ENCODE data around the gene PLXNB2. TPM values are rescaled to one million over a fixed set of nuclear protein-coding genes. Genes with fewer than 3 reads are reported as not detected.

Gene PLXNB2
- total and polyA plus RNA-seq, 2 of the 4 experiments (the other 2 are of a cell fraction) = 73.1 to 202 TPM

- TF ChIP-seq, protein P1, sequence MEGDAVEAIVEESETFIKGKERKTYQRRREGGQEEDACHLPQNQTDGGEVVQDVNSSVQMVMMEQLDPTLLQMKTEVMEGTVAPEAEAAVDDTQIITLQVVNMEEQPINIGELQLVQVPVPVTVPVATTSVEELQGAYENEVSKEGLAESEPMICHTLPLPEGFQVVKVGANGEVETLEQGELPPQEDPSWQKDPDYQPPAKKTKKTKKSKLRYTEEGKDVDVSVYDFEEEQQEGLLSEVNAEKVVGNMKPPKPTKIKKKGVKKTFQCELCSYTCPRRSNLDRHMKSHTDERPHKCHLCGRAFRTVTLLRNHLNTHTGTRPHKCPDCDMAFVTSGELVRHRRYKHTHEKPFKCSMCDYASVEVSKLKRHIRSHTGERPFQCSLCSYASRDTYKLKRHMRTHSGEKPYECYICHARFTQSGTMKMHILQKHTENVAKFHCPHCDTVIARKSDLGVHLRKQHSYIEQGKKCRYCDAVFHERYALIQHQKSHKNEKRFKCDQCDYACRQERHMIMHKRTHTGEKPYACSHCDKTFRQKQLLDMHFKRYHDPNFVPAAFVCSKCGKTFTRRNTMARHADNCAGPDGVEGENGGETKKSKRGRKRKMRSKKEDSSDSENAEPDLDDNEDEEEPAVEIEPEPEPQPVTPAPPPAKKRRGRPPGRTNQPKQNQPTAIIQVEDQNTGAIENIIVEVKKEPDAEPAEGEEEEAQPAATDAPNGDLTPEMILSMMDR (conservative IDR thresholded peaks at IDR 0.05; ENCODE audit: low read depth, low read length) = no peak
- no peak for TF ChIP-seq CEBPB (IDR thresholded peaks at IDR 0.05; ENCODE audit: low read depth, low read length)
- TF ChIP-seq MAFK (IDR thresholded peaks at IDR 0.05; ENCODE audit: low read depth, low read length) = no peak
- TF ChIP-seq RAD21 (IDR thresholded peaks at IDR 0.05; ENCODE audit: low read length) = no peak
Observed at GRCh38 chr22:50306753-50307749, at the start of gene PLXNB2 (continued).
